Measurements from ENCODE around the gene VASP. TPM values are rescaled to one million over a fixed set of nuclear protein-coding genes. Genes with fewer than 3 reads are reported as not detected.

VASP gene
- total and polyA plus RNA-seq, 2 of the 13 experiments (the other 11 are each of a cell fraction or from before 2014, with no cell fraction given): 41.8 to 67.1 TPM

- peak; percentile 30 for TF ChIP-seq TAF15 (IDR thresholded peaks at IDR 0.05; ENCODE audit: low read depth, low read length, poor library complexity, severe bottlenecking)
- peak; percentile 89 for TF ChIP-seq CEBPB (IDR thresholded peaks at IDR 0.05; ENCODE audit: borderline replicate concordance, low read depth, low read length)
- TF ChIP-seq, protein P1, sequence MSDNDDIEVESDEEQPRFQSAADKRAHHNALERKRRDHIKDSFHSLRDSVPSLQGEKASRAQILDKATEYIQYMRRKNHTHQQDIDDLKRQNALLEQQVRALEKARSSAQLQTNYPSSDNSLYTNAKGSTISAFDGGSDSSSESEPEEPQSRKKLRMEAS (IDR thresholded peaks at IDR 0.05): peak; percentile 43; the same call in 1 of the 2 replicates
- TF ChIP-seq GTF3A (CRISPR knock-in tag; conservative IDR thresholded peaks at IDR 0.05): no peak
- TF ChIP-seq HDAC1 (CRISPR knock-in tag; IDR thresholded peaks at IDR 0.05): peak; percentile 77; the same call in 1 of the 2 replicates
- TF ChIP-seq, protein P2, sequence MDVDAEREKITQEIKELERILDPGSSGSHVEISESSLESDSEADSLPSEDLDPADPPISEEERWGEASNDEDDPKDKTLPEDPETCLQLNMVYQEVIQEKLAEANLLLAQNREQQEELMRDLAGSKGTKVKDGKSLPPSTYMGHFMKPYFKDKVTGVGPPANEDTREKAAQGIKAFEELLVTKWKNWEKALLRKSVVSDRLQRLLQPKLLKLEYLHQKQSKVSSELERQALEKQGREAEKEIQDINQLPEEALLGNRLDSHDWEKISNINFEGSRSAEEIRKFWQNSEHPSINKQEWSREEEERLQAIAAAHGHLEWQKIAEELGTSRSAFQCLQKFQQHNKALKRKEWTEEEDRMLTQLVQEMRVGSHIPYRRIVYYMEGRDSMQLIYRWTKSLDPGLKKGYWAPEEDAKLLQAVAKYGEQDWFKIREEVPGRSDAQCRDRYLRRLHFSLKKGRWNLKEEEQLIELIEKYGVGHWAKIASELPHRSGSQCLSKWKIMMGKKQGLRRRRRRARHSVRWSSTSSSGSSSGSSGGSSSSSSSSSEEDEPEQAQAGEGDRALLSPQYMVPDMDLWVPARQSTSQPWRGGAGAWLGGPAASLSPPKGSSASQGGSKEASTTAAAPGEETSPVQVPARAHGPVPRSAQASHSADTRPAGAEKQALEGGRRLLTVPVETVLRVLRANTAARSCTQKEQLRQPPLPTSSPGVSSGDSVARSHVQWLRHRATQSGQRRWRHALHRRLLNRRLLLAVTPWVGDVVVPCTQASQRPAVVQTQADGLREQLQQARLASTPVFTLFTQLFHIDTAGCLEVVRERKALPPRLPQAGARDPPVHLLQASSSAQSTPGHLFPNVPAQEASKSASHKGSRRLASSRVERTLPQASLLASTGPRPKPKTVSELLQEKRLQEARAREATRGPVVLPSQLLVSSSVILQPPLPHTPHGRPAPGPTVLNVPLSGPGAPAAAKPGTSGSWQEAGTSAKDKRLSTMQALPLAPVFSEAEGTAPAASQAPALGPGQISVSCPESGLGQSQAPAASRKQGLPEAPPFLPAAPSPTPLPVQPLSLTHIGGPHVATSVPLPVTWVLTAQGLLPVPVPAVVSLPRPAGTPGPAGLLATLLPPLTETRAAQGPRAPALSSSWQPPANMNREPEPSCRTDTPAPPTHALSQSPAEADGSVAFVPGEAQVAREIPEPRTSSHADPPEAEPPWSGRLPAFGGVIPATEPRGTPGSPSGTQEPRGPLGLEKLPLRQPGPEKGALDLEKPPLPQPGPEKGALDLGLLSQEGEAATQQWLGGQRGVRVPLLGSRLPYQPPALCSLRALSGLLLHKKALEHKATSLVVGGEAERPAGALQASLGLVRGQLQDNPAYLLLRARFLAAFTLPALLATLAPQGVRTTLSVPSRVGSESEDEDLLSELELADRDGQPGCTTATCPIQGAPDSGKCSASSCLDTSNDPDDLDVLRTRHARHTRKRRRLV (CRISPR knock-in tag; IDR thresholded peaks at IDR 0.05): peak; percentile 67; the same call in 1 of the 2 replicates
Observed at GRCh38 chr19:45467456-45468158, 39.7 kb upstream of the VASP start, which contains the start of gene FOSB (continued).
